Measurements from ENCODE around the gene SLC4A4.

Gene SLC4A4

DNA sequence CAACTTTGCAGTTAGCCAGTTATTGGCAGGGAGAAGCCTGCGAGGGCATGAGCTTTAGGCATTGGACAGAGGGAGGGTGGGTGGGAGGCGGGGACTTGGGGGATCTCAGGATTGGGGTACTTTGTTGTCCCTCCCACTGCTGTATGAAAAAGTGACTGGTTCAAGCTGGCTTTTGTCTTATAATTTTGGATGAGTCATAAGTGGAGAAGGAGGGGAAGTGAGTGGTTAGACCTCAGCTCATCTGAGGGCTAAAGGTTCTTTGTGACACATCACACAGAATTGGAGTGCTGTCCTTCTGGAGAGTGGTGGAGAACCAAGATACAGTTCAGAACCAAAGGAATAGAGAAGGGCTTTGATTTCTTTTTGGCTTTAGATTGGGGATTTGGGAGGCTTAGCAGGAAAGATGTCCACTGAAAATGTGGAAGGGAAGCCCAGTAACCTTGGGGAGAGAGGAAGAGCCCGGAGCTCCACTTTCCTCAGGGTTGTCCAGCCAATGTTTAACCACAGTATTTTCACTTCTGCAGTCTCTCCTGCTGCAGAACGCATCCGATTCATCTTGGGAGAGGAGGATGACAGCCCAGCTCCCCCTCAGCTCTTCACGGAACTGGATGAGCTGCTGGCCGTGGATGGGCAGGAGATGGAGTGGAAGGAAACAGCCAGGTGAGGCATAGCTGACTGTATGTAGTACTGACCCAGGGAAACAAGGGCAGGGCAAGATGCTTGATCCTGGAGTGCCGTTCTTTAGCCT is at the start of gene SLC4A4:
SLC4A4 (plus strand) TSS at position 175 of the 748 bp plus-strand sequence.
- Histone ChIP-seq H3K9ac (ENCODE audit: low read depth, low read length) (no peak within 1 kb of the TSS), H3K4me1 (ENCODE audit: insufficient read depth, low read length) (no peaks in the 10 kb centered on the region), H3K9me3 (ENCODE audit: control insufficient read depth, insufficient read depth, low read length) (no peaks in the 10 kb centered on the region), H3K36me3 (ENCODE audit: insufficient read depth, low read length) (no peaks in the 10 kb centered on the region)

DNA sequence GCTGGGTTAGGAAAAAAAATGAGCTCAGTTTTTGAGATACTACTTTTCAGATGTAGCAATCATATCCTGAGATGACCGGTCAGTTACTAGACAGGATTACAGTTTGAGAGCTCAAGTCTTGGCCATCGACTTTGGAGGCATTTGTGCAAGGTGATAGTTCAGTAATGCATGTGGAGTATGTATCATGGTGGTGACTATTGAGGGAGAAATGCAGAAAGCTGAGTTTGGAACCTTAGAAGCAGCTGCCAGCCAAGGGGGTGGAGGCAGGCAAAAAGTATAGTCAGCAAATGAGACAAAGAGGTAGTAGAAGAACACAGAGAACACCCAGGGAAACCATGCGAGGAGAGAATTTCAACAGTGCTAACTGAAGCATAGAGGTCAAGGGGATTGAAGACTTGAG is 48.7 kb upstream of the SLC4A4 start:
- Histone ChIP-seq H3K9me3 (ENCODE audit: control insufficient read depth, insufficient read depth, low read length) (no peaks in the 10 kb centered on the region), H3K9ac (ENCODE audit: low read depth, low read length) (no peak overlapping the region), H3K36me3 (ENCODE audit: insufficient read depth, low read length) (no peaks in the 10 kb centered on the region), H3K4me1 (ENCODE audit: insufficient read depth, low read length) (no peaks in the 10 kb centered on the region)

DNA sequence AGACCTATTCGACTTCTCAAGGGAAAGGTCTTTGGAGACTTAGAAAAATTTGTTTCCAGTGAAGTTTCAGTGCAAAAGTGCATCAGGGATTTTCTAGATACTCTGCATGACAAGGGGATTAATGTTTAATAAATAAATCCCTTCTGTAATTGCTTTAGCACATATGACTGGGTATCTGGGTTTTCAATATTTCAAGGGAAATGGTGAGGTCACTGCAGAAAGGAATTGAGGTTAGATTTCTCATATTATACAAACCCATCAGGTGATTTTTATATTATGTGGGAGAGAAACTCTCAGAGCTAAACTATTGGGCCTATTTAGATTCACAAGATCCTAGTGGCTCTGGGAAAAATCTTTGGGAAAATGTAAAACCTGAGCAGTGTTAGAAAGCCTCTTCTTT is 48.3 kb upstream of the SLC4A4 start:
- H3K9me3 ChIP-seq (ENCODE audit: control insufficient read depth, insufficient read depth, low read length): no peaks in the 10 kb centered on the region
- no peaks in the 10 kb centered on the region for H3K36me3 ChIP-seq (ENCODE audit: insufficient read depth, low read length)
- no peaks in the 10 kb centered on the region for H3K4me1 ChIP-seq (ENCODE audit: insufficient read depth, low read length)
- H3K9ac ChIP-seq (ENCODE audit: low read depth, low read length): no peak overlapping the region

DNA sequence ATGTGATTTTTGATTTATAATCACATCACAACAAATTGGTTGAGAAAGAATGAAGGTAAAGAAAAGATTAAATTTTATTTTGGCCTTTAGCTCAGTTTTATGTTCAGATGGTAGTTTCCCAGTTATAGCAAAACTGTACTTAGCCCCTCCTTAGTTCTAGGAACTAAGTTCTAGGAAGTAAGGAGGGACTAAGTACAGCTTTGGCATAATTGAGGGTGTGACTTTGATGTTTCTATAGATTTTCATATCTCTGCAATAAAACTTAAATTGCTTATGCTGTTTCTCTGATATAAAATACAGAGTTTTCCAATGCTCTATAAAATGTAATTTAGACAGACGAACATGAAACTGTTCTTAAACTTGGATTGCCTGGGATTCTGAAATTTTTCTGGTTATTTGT is 46.6 kb upstream of the SLC4A4 start:
- Histone ChIP-seq H3K9me3 (ENCODE audit: control insufficient read depth, insufficient read depth, low read length) (no peaks in the 10 kb centered on the region), H3K36me3 (ENCODE audit: insufficient read depth, low read length) (no peaks in the 10 kb centered on the region), H3K9ac (ENCODE audit: low read depth, low read length) (no peak overlapping the region), H3K4me1 (ENCODE audit: insufficient read depth, low read length) (no peaks in the 10 kb centered on the region)

DNA sequence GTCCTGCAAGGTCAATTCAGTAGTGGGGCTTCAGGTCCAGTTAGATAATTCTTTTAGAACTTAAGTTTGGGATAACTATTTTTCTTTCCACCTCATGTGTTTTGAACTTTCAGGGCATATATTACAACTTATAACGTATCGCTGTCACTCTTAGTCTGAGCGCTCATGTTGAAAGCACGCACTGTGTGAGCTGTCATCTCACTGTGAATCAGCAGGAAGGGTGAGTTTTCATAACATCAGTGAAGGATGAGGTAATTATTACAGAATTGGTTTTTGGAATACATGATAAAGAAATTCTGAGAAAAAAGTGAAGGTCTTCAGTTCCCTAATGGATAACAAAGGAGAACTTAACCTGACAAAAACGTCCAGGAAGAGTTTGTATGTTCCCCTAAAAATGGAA is 45.1 kb upstream of the SLC4A4 start:
- Histone ChIP-seq H3K9ac (ENCODE audit: low read depth, low read length) (no peak overlapping the region), H3K4me1 (ENCODE audit: insufficient read depth, low read length) (no peaks in the 10 kb centered on the region), H3K9me3 (ENCODE audit: control insufficient read depth, insufficient read depth, low read length) (no peaks in the 10 kb centered on the region), H3K36me3 (ENCODE audit: insufficient read depth, low read length) (no peaks in the 10 kb centered on the region)

DNA sequence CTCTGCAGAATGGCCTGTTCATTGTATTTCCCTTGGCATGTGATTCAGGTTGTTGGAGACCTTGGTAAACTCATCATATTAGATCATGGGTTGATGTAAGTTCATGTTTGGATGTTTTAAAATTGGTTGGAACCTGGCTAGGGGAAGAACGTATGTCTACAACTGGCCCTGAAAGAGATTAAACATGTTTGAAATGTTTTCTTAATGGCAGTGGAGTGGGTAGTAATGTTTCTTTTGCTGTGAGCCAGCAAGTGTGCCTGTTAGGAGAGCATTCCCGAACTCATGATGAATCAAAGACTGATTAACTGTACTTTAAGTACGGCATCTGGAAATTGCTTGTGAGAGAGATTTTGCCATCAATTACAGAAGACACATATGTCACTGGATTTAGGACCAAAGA is 44.5 kb upstream of the SLC4A4 start:
- Histone ChIP-seq H3K9ac (ENCODE audit: low read depth, low read length) (no peak overlapping the region), H3K4me1 (ENCODE audit: insufficient read depth, low read length) (no peaks in the 10 kb centered on the region), H3K36me3 (ENCODE audit: insufficient read depth, low read length) (no peaks in the 10 kb centered on the region), H3K9me3 (ENCODE audit: control insufficient read depth, insufficient read depth, low read length) (no peaks in the 10 kb centered on the region)

DNA sequence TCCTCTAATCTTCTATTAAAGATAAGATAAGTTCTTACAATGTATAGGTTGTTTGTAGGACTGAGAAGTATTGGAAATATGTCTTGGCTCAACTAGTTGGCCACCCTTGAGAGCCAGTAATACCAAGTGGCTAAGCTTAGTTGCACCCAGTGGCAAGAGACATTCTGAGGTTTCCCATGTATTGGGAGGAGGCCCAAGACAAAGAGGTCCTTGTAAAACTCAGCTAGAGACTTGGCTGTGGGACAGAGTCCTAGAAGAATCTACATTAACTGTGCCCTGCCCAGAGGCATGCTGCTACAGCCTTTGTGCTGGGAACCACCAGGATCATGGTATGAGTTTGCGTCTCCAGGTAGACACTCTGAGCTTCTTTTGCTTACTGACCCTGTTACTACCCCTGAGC is 41.9 kb upstream of the SLC4A4 start:
- H3K36me3 ChIP-seq (ENCODE audit: insufficient read depth, low read length): no peaks in the 10 kb centered on the region
- H3K9me3 ChIP-seq (ENCODE audit: control insufficient read depth, insufficient read depth, low read length): no peaks in the 10 kb centered on the region
- H3K9ac ChIP-seq (ENCODE audit: low read depth, low read length): no peak overlapping the region
- no peaks in the 10 kb centered on the region for H3K4me1 ChIP-seq (ENCODE audit: insufficient read depth, low read length)

DNA sequence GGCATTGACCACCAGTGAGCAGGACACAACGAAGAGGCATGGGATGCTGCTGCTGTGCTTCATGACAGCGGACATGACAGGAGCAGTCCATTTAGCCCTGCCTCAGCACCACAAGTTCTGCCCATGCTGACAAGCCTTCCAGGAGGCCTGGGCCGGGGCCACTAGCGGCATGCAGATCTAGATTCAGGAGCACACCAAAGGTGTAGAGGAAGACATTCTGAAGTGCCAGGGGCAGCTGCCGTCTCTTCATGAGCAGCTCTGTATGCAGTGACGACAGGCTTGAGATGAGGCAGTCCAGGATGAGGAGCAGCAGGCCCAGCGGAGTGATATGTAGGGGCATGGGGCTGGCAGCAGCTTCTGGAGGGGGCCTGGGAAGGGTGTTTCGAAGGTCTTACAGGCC is 38.5 kb upstream of the SLC4A4 start:
- peaks cover 17% of the 10 kb centered on the region; the same call in 1 of the 2 replicates for H3K4me1 ChIP-seq (ENCODE audit: insufficient read depth, low read length)
- H3K9me3 ChIP-seq (ENCODE audit: control insufficient read depth, insufficient read depth, low read length): no peaks in the 10 kb centered on the region
- H3K36me3 ChIP-seq (ENCODE audit: insufficient read depth, low read length): no peaks in the 10 kb centered on the region
- no peak overlapping the region for H3K9ac ChIP-seq (ENCODE audit: low read depth, low read length)

DNA sequence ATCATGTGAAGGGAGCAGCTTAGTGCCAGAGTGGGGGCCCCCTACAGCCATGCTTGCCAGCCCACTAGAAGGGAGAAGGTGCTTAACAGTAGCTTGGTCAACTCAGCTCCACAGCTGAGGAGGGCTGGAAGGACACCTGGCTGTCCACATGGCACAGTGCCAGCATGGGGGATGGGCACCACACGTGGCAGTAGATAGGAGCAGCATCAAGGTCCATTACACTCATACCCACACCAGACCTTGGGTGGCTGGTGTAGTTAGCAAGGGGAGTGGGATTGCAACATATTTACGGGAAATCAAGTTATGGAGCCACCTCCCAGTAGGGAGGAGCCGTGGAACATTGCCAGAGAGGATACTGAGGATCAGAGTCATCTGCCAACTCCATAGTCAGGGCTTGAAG is 37.9 kb upstream of the SLC4A4 start:
- H3K36me3 ChIP-seq (ENCODE audit: insufficient read depth, low read length): no peaks in the 10 kb centered on the region
- no peak overlapping the region for H3K9ac ChIP-seq (ENCODE audit: low read depth, low read length)
- H3K9me3 ChIP-seq (ENCODE audit: control insufficient read depth, insufficient read depth, low read length): no peaks in the 10 kb centered on the region
- H3K4me1 ChIP-seq (ENCODE audit: insufficient read depth, low read length): peaks cover 17% of the 10 kb centered on the region; the same call in 1 of the 2 replicates

DNA sequence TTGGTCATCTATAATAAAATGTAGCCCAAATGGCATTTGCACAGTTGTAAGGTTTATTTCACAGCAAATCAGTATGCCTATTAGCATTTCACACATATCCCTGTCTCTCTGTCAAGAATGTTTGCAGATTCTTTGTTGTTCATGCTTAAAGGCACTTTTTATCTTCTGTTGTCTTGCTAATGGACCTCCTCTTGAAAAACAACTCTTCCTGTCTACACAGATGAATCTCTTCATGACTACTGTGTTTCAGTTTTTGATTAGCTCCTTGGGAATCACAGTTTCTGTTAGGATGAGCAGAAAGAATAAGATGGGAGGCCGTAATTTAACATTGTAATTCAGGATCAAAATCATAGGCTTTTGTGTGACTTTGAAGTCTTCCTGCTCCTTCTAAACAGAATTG is 35.5 kb upstream of the SLC4A4 start:
- H3K9ac ChIP-seq (ENCODE audit: low read depth, low read length): no peak overlapping the region
- H3K36me3 ChIP-seq (ENCODE audit: insufficient read depth, low read length): no peaks in the 10 kb centered on the region
- no peaks in the 10 kb centered on the region for H3K9me3 ChIP-seq (ENCODE audit: control insufficient read depth, insufficient read depth, low read length)
- peaks cover 17% of the 10 kb centered on the region; the same call in 1 of the 2 replicates for H3K4me1 ChIP-seq (ENCODE audit: insufficient read depth, low read length)

DNA sequence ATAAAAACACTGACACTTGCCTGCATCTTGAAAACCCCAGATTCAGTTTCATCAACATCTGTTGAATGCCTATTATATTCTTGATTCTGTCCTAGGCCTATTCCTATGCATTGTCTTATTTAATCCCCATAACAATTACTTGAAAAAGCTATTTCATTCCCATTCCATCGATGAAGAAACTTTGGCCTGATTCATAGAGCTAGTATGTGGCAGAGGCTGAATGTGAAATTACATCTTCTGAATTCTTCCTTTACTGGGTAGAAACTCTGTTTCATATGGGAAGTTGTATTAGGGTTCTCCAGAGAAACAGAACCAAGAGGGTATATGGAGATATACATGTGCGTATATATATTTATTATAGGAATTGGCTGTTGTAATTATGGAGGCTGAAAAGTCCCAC is 35.0 kb upstream of the SLC4A4 start:
- Histone ChIP-seq H3K9me3 (ENCODE audit: control insufficient read depth, insufficient read depth, low read length) (no peaks in the 10 kb centered on the region), H3K4me1 (ENCODE audit: insufficient read depth, low read length) (peaks cover 17% of the 10 kb centered on the region; the same call in 1 of the 2 replicates), H3K9ac (ENCODE audit: low read depth, low read length) (no peak overlapping the region), H3K36me3 (ENCODE audit: insufficient read depth, low read length) (no peaks in the 10 kb centered on the region)

DNA sequence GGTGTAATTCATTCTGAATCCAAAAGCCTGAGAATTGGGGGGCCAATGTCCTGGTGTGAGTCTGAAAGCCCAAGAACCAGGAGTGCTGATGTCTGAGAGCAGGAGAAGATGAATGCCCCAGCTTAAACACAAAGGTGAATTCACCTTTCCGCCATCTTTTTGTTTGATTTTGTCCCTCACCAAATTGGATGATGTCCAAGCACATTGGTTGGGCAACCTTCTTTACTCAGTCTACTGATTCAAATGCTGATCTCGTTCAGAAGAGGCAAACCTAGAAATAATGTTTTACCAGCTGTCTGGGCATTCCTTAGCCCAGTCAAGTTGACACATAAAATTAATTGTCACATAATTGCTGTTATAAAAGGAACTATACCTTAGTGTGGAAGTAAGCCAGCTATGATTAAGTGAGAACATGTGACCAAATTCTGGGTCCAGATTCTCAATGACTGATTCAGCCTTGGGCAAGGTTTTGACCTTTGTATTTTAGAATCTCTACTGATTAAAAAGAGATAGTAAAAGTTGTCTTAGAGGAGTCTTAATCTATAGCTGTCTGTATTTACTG is 34.5 kb upstream of the SLC4A4 start:
- no peaks in the 10 kb centered on the region for H3K9me3 ChIP-seq (ENCODE audit: control insufficient read depth, insufficient read depth, low read length)
- peaks cover 17% of the 10 kb centered on the region; the same call in 1 of the 2 replicates for H3K4me1 ChIP-seq (ENCODE audit: insufficient read depth, low read length)
- no peaks in the 10 kb centered on the region for H3K36me3 ChIP-seq (ENCODE audit: insufficient read depth, low read length)
- no peak overlapping the region for H3K9ac ChIP-seq (ENCODE audit: low read depth, low read length)

DNA sequence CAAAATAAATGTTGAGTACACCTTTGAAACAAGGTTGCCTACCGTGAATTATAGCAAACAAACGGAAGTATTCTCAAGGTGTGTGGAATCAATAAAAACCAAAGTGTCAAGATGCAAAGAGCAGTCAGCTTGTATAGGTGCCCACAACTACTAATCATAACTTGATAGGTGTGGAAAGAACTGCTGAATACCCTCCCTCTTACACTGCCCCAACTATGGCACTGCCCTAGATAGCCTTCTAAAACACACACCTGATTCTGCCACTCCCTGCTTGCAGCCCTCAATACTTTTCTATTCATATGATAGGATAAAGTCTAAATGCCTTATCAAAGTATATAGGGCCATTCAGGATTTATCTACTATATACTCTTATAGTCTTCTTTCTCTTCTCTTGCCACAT is 31.1 kb upstream of the SLC4A4 start:
- Histone ChIP-seq H3K9me3 (ENCODE audit: control insufficient read depth, insufficient read depth, low read length) (no peaks in the 10 kb centered on the region), H3K9ac (ENCODE audit: low read depth, low read length) (no peak overlapping the region), H3K4me1 (ENCODE audit: insufficient read depth, low read length) (peaks cover 13% of the 10 kb centered on the region; the same call in 1 of the 2 replicates), H3K36me3 (ENCODE audit: insufficient read depth, low read length) (no peaks in the 10 kb centered on the region)

DNA sequence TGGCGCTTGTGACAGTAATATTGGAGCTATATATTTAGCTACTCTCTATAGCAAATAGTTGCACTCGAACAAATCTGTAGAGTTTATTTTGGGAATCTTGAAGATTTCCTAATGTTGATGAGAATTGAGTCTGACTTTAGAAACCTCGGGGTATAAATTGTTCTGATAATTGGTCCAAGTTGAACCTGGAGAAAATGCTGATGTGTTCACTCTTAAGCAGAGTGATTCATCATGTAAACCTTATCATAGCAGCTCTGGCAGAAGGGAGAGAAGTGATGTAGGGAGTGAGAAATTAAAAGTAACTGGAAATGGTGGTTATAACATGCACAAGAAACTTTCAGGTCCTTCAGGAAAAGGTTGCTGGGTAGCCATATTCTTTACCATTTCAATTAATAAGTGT is 16.4 kb upstream of the SLC4A4 start:
- no peak overlapping the region for H3K9ac ChIP-seq (ENCODE audit: low read depth, low read length)
- no peaks in the 10 kb centered on the region for H3K9me3 ChIP-seq (ENCODE audit: control insufficient read depth, insufficient read depth, low read length)
- no peaks in the 10 kb centered on the region for H3K36me3 ChIP-seq (ENCODE audit: insufficient read depth, low read length)
- no peaks in the 10 kb centered on the region for H3K4me1 ChIP-seq (ENCODE audit: insufficient read depth, low read length)

DNA sequence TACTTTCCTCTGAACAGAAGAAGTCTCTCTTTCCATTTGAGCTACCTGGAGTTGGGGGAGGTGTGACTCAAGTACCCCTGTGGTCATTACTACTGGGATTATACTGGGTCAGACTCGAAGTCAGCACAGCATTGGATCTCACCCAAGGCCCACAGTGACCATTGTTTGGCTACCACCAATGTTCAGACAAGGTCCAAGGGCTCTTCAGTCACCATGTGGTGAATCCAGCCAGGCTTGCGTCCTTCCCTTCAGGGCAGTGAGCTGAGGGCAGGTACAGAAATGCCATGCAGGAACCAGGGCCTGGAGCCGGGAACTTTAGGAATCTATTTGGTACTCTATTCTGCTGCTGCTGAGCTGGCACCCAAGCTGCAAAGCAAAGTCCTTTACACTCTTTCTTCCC is 5.5 kb upstream of the SLC4A4 start:
- Histone ChIP-seq H3K36me3 (ENCODE audit: insufficient read depth, low read length) (no peaks in the 10 kb centered on the region), H3K4me1 (ENCODE audit: insufficient read depth, low read length) (no peaks in the 10 kb centered on the region), H3K9me3 (ENCODE audit: control insufficient read depth, insufficient read depth, low read length) (no peaks in the 10 kb centered on the region), H3K9ac (ENCODE audit: low read depth, low read length) (no peak overlapping the region)

All from ES-I3 (cell line).